HepG2 (cell line): ENCODE measurements around the gene GABRB1. TPM values are rescaled to one million over a fixed set of nuclear protein-coding genes. Genes with fewer than 3 reads are reported as not detected.
A peak's percentile ranks its signal among the peaks of the same experiment; 100 is the strongest.

Source experiments
- CERS6 ChIP-seq: sonication (generic); formaldehyde crosslinking; IDR thresholded peaks from 2 replicates; pipeline ENCODE4 v1.5.0; 2020; ENCODE audit warnings: missing genetic modification reagents
- HNF4G ChIP-seq, 2 experiments: sonication (generic) in 1 of 2; formaldehyde crosslinking in 1 of 2; IDR thresholded peaks; 2 replicates each; pipeline versions ENCODE4 v1.4.0 to v1.6.1; 2011 to 2020; ENCODE audit warnings: borderline replicate concordance in 2 of 2, low read depth in 2 of 2, mild to moderate bottlenecking in 2 of 2, low read length in 1 of 2, missing genetic modification reagents in 1 of 2, moderate library complexity in 1 of 2
- HOXA5 ChIP-seq: sonication (generic); formaldehyde crosslinking; IDR thresholded peaks from 2 replicates; pipeline ENCODE4 v1.4.0; 2020; ENCODE audit warnings: missing genetic modification reagents
- MAF1 ChIP-seq: sonication (generic); formaldehyde crosslinking; IDR thresholded peaks from 2 replicates; pipeline ENCODE4 v1.5.0; 2020; ENCODE audit warnings: missing genetic modification reagents, borderline replicate concordance
- MYC ChIP-seq: sonication (generic); formaldehyde crosslinking; IDR thresholded peaks from 2 replicates; pipeline ENCODE4 v1.9.0; 2021; ENCODE audit warnings: missing genetic modification reagents, borderline replicate concordance
- NFATC3 ChIP-seq: sonication (generic); formaldehyde crosslinking; IDR thresholded peaks from 2 replicates; pipeline ENCODE4 v1.5.1; 2020; ENCODE audit warnings: mild to moderate bottlenecking, missing genetic modification reagents
- PHF8 ChIP-seq: sonication (generic); formaldehyde crosslinking; IDR thresholded peaks from 2 replicates; pipeline ENCODE4 v1.5.0; 2020; ENCODE audit warnings: missing genetic modification reagents
- ZBTB40 ChIP-seq, 2 experiments: fragments of 450-650 bp in 1 of 2; sonication (generic) in 1 of 2; formaldehyde crosslinking in 1 of 2; IDR thresholded peaks; 2 replicates each; pipeline versions ENCODE4 v1.6.1 to v1.8.0; 2016 to 2022; ENCODE audit warnings: antibody characterized with exemption in 1 of 2, mild to moderate bottlenecking in 1 of 2, missing genetic modification reagents in 1 of 2
- ZKSCAN8 ChIP-seq: IDR thresholded peaks from 2 replicates; pipeline ENCODE4 v1.6.1; 2016; ENCODE audit warnings: borderline replicate concordance, missing genetic modification reagents, missing compliant biosample characterization
- ZNF124 ChIP-seq: sonication (generic); formaldehyde crosslinking; IDR thresholded peaks from 2 replicates; pipeline ENCODE4 v1.4.0; 2020; ENCODE audit warnings: missing genetic modification reagents
- ZNF343 ChIP-seq: sonication (generic); formaldehyde crosslinking; IDR thresholded peaks from 2 replicates; pipeline ENCODE4 v1.4.0; 2020; ENCODE audit warnings: mild to moderate bottlenecking, missing genetic modification reagents
- ZNF501 ChIP-seq: sonication (generic); formaldehyde crosslinking; IDR thresholded peaks from 2 replicates; pipeline ENCODE4 v1.5.1; 2020; ENCODE audit warnings: mild to moderate bottlenecking, moderate library complexity, missing genetic modification reagents
- ZNF569 ChIP-seq: sonication (generic); formaldehyde crosslinking; IDR thresholded peaks from 2 replicates; pipeline ENCODE4 v1.5.0; 2020; ENCODE audit warnings: mild to moderate bottlenecking, missing genetic modification reagents, moderate library complexity, borderline replicate concordance
- polyA plus RNA-seq, 8 experiments: library from polyadenylated mRNA; depleted of rRNA in 3 of 8; stranded (reverse) in 7 of 8; unstranded in 1 of 8; fragments of >200 nt; fragmentation: Illumina TruSeq in 4 of 8; extraction: Trizol in 4 of 8; gene quantifications; 2 replicates each; pipeline versions ENCODE4 v1.2.1 to v1.2.3, GENCODE V29; 2011 to 2016; ENCODE audit warnings: low read depth in 4 of 8, missing spikeins in 1 of 8, mixed read lengths in 1 of 8; ENCODE audit not compliant: insufficient read depth in 1 of 8
- total RNA-seq, 5 experiments: library from RNA; depleted of rRNA; stranded (reverse); fragments of >200 nt; fragmentation: Illumina TruSeq; extraction: Trizol; gene quantifications; 2 replicates each; pipeline ENCODE4 v1.2.3, GENCODE V29; 2016; ENCODE audit warnings: low read depth in 1 of 5
- TF ChIP-seq, protein P1 (sequence below): sonication (generic); formaldehyde crosslinking; conservative IDR thresholded peaks from 2 replicates; pipeline ENCODE4 v1.5.0; 2020; ENCODE audit warnings: missing genetic modification reagents
- TF ChIP-seq, protein P2 (sequence below): sonication (generic); formaldehyde crosslinking; IDR thresholded peaks from 2 replicates; pipeline ENCODE4 v1.4.0; 2020; ENCODE audit warnings: missing genetic modification reagents, mild to moderate bottlenecking, borderline replicate concordance

Gene GABRB1
- total and polyA plus RNA-seq, 2 of the 13 experiments (the other 11 are each of a cell fraction or from before 2014, with no cell fraction given): not detected

- TF ChIP-seq, protein P1, sequence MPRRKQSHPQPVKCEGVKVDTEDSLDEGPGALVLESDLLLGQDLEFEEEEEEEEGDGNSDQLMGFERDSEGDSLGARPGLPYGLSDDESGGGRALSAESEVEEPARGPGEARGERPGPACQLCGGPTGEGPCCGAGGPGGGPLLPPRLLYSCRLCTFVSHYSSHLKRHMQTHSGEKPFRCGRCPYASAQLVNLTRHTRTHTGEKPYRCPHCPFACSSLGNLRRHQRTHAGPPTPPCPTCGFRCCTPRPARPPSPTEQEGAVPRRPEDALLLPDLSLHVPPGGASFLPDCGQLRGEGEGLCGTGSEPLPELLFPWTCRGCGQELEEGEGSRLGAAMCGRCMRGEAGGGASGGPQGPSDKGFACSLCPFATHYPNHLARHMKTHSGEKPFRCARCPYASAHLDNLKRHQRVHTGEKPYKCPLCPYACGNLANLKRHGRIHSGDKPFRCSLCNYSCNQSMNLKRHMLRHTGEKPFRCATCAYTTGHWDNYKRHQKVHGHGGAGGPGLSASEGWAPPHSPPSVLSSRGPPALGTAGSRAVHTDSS (CRISPR knock-in tag): no peak
- no peak for TF ChIP-seq CERS6 (CRISPR knock-in tag)
- TF ChIP-seq HOXA5: no peak
- no peak for TF ChIP-seq ZBTB40 (IDR thresholded peaks at IDR 0.05)
- peak; percentile 50; the same call in 1 of the 2 replicates for TF ChIP-seq ZBTB40 (CRISPR knock-in tag; IDR thresholded peaks at IDR 0.05)
- TF ChIP-seq MAF1 (CRISPR knock-in tag): no peak
- TF ChIP-seq, protein P2, sequence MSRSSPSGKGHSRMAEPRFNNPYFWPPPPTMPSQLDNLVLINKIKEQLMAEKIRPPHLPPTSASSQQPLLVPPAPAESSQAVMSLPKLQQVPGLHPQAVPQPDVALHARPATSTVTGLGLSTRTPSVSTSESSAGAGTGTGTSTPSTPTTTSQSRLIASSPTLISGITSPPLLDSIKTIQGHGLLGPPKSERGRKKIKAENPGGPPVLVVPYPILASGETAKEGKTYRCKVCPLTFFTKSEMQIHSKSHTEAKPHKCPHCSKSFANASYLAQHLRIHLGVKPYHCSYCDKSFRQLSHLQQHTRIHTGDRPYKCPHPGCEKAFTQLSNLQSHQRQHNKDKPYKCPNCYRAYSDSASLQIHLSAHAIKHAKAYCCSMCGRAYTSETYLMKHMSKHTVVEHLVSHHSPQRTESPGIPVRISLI: no peak
- peak; percentile 93 for TF ChIP-seq PHF8 (CRISPR knock-in tag)
- TF ChIP-seq ZNF124 (CRISPR knock-in tag): 0 out of 2 replicates have a peak, but pooled peaks have one; percentile 67
- peak; percentile 74 for TF ChIP-seq MYC (CRISPR knock-in tag)
- no peak for TF ChIP-seq ZNF343
- TF ChIP-seq ZNF501: peak; percentile 62; the same call in 1 of the 2 replicates
- TF ChIP-seq NFATC3: no peak
- no peak for TF ChIP-seq HNF4G (IDR thresholded peaks at IDR 0.05; ENCODE audit: borderline replicate concordance, low read depth, low read length)
- TF ChIP-seq HNF4G (CRISPR knock-in tag; IDR thresholded peaks at IDR 0.05; ENCODE audit: borderline replicate concordance, low read depth): no peak
- no peak for TF ChIP-seq ZKSCAN8 (CRISPR knock-in tag)
- no peak for TF ChIP-seq ZNF569
Observed at GRCh38 chr4:47463235-47463956, 432.0 kb downstream of the GABRB1 start, which contains the start of gene COMMD8 (continued).
